Left lobe of liver (tissue), 2 donors: ENCODE results near the gene KRTAP10-12. TPM values are rescaled to one million over a fixed set of nuclear protein-coding genes. Genes with fewer than 3 reads are reported as not detected.

Source experiments
- ATAC-seq: fragments of 200-7000 bp; cut with Tn5 transposase; one replicate; pipeline ENCODE4 v1.9.1; 2020; ENCODE audit warnings: mild to moderate bottlenecking, moderate library complexity
- DNase-seq: peaks from one replicate; pipeline ENCODE4 v3.0.0-alpha.2; 2020; ENCODE audit warnings: low spot score
- total RNA-seq: library from RNA; stranded (reverse); gene quantifications from one replicate; pipeline ENCODE4 v1.2.1, GENCODE V29; 2021
- donor health status: DM: no; HTN: no; CAD: no; lungs with moderate emphysema.
- donor health status: DM: no; HTN: yes; CAD: no.

KRTAP10-12 gene
- total RNA-seq, 1 donor from 2014 or later: not detected

GRCh38 chr21:44730951-44731579, 34.1 kb downstream of the KRTAP10-12 start:
- DNase-seq: no peak
- no peak for ATAC-seq

- DNase-seq (no peak), ATAC-seq (no peak)
Observed at GRCh38 chr21:44732263-44732662, 35.3 kb downstream of the KRTAP10-12 start.

GRCh38 chr21:44732956-44733355, 36.0 kb downstream of the KRTAP10-12 start:
- ATAC-seq (no peak), DNase-seq (no peak)

- no peak for DNase-seq
- ATAC-seq: no peak
Observed at GRCh38 chr21:44734026-44734745, 37.2 kb downstream of the KRTAP10-12 start.

DNA sequence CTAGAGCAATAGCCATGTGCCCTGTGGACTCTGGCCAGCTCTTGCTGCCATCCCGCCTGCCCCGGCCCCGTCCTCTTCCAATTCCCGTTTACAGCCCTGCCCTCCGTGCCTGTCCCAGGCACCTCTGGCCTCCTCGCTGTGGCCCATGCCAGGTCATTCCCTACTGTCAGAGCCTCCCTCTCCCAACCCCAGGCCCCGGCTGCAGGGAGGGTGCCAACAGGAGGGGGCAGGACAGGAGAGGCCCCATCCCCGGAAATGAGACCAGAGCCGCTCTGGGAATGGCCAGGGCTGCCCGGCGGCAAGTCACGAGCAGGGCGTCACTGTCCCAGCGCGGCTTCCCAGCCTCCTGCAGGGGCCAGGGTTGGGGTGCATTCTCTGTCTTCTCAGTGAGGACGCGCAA, 37.9 kb downstream of the KRTAP10-12 start:
- DNase-seq (no peak), ATAC-seq (peak; percentile 40)

DNA sequence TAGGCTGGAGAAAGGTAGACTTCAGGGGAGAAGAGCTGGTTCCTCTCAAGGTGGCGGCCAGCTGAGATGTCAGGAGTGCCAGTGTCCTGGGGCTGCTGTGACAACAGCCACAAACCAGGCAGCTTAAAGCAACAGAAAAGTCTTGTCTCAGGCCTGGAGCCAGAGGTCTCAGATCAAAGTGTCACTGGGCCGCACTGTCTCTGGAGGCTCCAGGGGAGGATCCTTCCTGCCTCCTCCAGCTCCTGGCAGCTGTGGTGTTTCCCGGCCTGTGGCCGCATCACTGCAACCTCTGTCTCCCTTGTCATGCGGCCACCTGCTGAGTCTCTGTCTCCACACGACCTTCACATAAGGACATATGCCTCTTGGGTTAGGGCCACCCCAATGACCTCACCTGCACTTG, 38.8 kb downstream of the KRTAP10-12 start:
- DNase-seq (no peak), ATAC-seq (no peak)

DNA sequence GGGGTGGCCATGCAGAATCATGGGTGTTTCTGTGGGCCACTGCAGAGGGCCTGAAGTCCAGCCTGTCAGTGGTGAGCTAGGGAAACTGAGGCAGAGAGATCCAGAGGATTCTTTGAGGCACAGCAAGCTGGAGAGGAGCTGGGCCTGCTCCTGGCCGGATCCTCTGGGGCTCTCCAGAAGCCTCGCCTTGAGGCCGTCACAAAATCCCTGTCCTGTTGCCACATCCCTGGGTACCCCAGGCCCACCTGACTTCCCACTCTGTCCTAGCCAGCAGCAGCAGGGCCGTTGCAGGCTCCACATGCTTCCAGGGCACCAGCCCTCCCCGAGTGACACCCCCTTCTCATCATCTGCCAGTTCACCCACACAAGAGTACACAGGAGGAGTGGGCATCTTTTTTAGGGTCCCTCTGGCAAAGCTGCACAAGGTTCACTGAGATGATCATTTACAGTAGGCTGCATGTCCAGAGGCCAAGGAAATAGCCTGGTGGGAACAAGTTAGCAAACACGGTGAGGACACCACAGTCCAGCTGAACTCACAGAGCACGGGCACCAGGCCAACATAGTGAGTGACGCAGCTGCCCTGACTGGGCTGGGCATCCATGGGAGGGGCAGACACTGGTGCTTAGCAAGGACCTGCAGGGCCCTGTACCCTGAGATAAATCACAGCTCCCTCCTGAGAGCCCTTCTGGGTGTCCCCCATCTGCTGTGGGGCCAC, 39.5 kb downstream of the KRTAP10-12 start:
- no peak for DNase-seq
- peak; percentile 75 for ATAC-seq

- ATAC-seq: no peak
- DNase-seq: no peak
Observed at GRCh38 chr21:44737706-44738354, 40.9 kb downstream of the KRTAP10-12 start.

GRCh38 chr21:44738621-44739020, 41.6 kb downstream of the KRTAP10-12 start:
- no peak for ATAC-seq
- DNase-seq: no peak

DNA sequence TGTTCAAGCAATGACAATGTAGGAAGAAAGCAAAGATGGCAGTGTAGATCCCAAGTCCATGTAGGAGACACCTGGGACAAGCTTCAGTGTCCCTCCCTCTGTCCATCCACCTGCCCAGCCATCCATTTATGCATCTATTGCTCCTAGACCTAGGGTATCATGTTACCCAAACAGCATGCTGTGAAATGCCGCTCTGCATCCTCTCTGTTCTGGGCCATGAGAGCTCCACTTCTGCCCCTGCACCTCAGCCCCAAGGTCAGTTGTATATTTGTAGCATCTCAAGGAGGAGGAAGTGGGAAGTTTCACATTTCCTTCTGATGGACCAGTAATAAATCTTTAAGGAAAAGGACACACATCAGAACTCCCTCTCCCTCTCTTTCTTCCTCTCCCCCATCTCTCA, 42.3 kb downstream of the KRTAP10-12 start:
- no peak for DNase-seq
- ATAC-seq: no peak

DNA sequence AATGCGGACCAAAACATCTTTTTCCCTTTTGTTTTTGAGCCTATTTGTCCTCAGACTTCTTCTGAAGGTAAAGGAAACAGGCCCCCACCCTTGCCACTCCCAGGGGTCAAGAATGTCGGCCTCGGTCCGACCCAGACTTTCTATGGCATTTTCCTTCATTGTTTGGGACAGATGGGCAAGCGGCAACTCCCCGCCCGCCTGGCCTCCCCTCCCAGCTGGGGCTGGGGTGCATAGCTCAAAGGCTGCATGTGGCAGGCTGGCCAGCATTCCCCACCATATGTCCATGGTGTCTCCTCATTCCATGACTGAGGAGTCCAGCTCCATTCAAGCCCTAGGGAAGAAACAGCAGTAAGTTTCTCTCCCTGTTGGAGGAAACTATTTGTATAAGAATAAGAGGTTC, 43.8 kb downstream of the KRTAP10-12 start:
- no peak for DNase-seq
- ATAC-seq: no peak

DNA sequence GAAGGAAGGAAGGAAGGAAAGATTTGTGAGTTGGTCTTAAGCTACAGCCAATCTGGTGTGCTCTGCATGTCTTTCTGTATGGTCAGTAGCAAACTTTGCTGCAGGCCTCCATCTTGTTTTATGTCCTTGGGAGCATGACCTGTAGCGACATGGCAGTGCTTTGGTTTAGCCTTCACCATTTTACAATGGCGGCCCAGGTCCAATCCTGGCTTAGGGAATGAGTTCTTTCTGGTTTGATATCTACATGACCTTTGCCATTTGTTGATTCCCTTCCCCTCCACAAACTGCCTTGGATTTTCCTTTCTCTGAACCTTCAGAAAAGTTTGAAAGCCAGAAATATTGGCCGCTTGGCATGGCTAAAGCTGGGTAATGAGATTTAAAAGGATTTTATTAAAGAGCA, 44.9 kb downstream of the KRTAP10-12 start:
- no peak for ATAC-seq
- DNase-seq: no peak

DNA sequence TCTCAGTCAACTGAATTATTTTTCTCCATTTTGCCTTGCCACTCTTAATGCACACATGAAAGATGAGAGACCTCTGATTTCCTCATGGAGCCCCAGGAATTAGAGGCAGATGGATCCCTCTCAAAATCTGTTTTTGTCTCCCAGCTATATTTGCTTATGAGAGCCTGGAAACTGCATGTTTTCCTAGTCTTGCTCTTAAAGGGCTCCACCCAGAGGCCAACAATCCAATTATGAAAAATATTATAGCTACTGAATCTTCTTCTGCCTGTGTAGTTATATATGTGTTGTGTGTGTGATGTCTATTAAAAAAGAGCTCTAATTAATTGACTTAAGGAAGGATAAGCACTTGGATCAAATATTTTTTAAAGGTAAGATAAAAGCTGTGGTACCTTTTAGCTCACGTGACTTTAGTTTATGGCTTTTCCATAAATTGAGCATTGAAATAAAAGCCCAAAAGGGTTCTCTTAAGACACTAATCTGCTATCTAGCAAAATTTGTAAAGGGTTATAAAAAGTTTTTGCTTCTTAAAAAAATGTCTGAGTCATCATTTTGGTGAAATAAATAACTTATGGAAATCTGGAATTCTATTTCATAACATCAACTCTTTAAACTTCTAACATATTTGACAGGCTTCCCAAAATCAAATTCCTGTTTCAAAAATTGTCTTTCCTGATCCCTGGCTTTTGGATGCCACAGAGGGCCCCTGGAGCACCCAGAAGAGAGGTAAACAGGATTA, 45.6 kb downstream of the KRTAP10-12 start:
- ATAC-seq: peak; percentile 72
- DNase-seq: no peak

Other genes starting within 250 kb of the KRTAP10-12 start
- gene LRRC3, start 241.7 kb upstream of the KRTAP10-12 start, total RNA-seq: 22.0 TPM
- gene KRTAP10-1, start 157.0 kb upstream of the KRTAP10-12 start, total RNA-seq: not detected
- not detected for gene KRTAP10-2, start 145.7 kb upstream of the KRTAP10-12 start, total RNA-seq
- gene KRTAP10-3, start 138.4 kb upstream of the KRTAP10-12 start, total RNA-seq: not detected
- not detected for gene KRTAP10-4, start 123.4 kb upstream of the KRTAP10-12 start, total RNA-seq
- not detected for gene KRTAP10-5, start 116.6 kb upstream of the KRTAP10-12 start, total RNA-seq
- gene KRTAP10-6, start 104.7 kb upstream of the KRTAP10-12 start, total RNA-seq: not detected
- not detected for gene KRTAP10-7, start 96.6 kb upstream of the KRTAP10-12 start, total RNA-seq
- not detected for gene KRTAP10-8, start 85.1 kb upstream of the KRTAP10-12 start, total RNA-seq
- gene KRTAP10-9, start 70.1 kb upstream of the KRTAP10-12 start, total RNA-seq: not detected
- gene KRTAP10-10, start 59.8 kb upstream of the KRTAP10-12 start, total RNA-seq: not detected
- gene KRTAP10-11, start 50.8 kb upstream of the KRTAP10-12 start, total RNA-seq: not detected
- not detected for gene KRTAP12-4, start 42.5 kb upstream of the KRTAP10-12 start, total RNA-seq
- gene KRTAP12-3, start 39.2 kb upstream of the KRTAP10-12 start, total RNA-seq: not detected
- not detected for gene KRTAP12-2, start 30.2 kb upstream of the KRTAP10-12 start, total RNA-seq
- not detected for gene KRTAP12-1, start 15.0 kb upstream of the KRTAP10-12 start, total RNA-seq
- gene TSPEAR, start 14.4 kb downstream of the KRTAP10-12 start, total RNA-seq: not detected
- 43.4 TPM for gene UBE2G2, start 104.6 kb downstream of the KRTAP10-12 start, total RNA-seq
- gene SUMO3, start 120.9 kb downstream of the KRTAP10-12 start, total RNA-seq: 32.2 TPM
- gene PTTG1IP, start 176.5 kb downstream of the KRTAP10-12 start, total RNA-seq: 73.9 TPM
- gene ITGB2, start 223.7 kb downstream of the KRTAP10-12 start, total RNA-seq: 13.6 TPM
- 19.1 TPM for gene SLX9, start 242.9 kb downstream of the KRTAP10-12 start, total RNA-seq